ENCODE data around the gene ANKRD23. TPM values are rescaled to one million over a fixed set of nuclear protein-coding genes. Genes with fewer than 3 reads are reported as not detected.

Gene ANKRD23
- total RNA-seq, 1 donor from 2014 or later = 5.7 TPM

- Mint-ChIP-seq H3K36me3 (ENCODE audit: unreplicated experiment) (no peaks in the 10 kb centered on the region), H3K27me3 (ENCODE audit: unreplicated experiment) (peaks cover 18% of the 10 kb centered on the region), H3K4me3 (ENCODE audit: unreplicated experiment) (peak overlapping the region; percentile 89), H3K9me3 (ENCODE audit: unreplicated experiment) (peaks cover 19% of the 10 kb centered on the region), H3K4me1 (ENCODE audit: low read depth, unreplicated experiment) (peaks cover 46% of the 10 kb centered on the region), H3K27ac (ENCODE audit: unreplicated experiment) (peak overlapping the region; percentile 41)
- no peak for DNase-seq
- no peak for TF ChIP-seq CTCF (IDR thresholded peaks at IDR 0.05; ENCODE audit: partially characterized antibody, unreplicated experiment)
These were observed 28.3 kb downstream of the ANKRD23 start for GRCh38 chr2:96815326-96816126.

- Mint-ChIP-seq H3K27me3 (ENCODE audit: unreplicated experiment) (peaks cover 21% of the 10 kb centered on the region), H3K36me3 (ENCODE audit: unreplicated experiment) (no peaks in the 10 kb centered on the region), H3K27ac (ENCODE audit: unreplicated experiment) (no peak overlapping the region), H3K4me1 (ENCODE audit: low read depth, unreplicated experiment) (peaks cover 41% of the 10 kb centered on the region), H3K4me3 (ENCODE audit: unreplicated experiment) (no peak overlapping the region), H3K9me3 (ENCODE audit: unreplicated experiment) (peaks cover 19% of the 10 kb centered on the region)
- no peak for TF ChIP-seq CTCF (IDR thresholded peaks at IDR 0.05; ENCODE audit: partially characterized antibody, unreplicated experiment)
- no peak for DNase-seq
These were observed 30.2 kb downstream of the ANKRD23 start for GRCh38 chr2:96813656-96814055.

- Mint-ChIP-seq H3K36me3 (ENCODE audit: unreplicated experiment) (no peaks in the 10 kb centered on the region), H3K27ac (ENCODE audit: unreplicated experiment) (peak overlapping the region; percentile 74), H3K4me1 (ENCODE audit: low read depth, unreplicated experiment) (peaks cover 34% of the 10 kb centered on the region), H3K27me3 (ENCODE audit: unreplicated experiment) (peaks cover 19% of the 10 kb centered on the region), H3K9me3 (ENCODE audit: unreplicated experiment) (peaks cover 15% of the 10 kb centered on the region), H3K4me3 (ENCODE audit: unreplicated experiment) (peak overlapping the region; percentile 55)
- peak; percentile 52 for DNase-seq
- no peak for TF ChIP-seq CTCF (IDR thresholded peaks at IDR 0.05; ENCODE audit: partially characterized antibody, unreplicated experiment)
These were observed 31.9 kb downstream of the ANKRD23 start for GRCh38 chr2:96811917-96812316.

GRCh38 chr2:96810783-96811192, 33.0 kb downstream of the ANKRD23 start:
- peak overlapping the region; percentile 65 for H3K27ac Mint-ChIP-seq (ENCODE audit: unreplicated experiment)
- no peak for DNase-seq
- no peak overlapping the region for H3K4me3 Mint-ChIP-seq (ENCODE audit: unreplicated experiment)
- peaks cover 34% of the 10 kb centered on the region for H3K4me1 Mint-ChIP-seq (ENCODE audit: low read depth, unreplicated experiment)
- H3K36me3 Mint-ChIP-seq (ENCODE audit: unreplicated experiment) = no peaks in the 10 kb centered on the region
- no peak for TF ChIP-seq CTCF (IDR thresholded peaks at IDR 0.05; ENCODE audit: partially characterized antibody, unreplicated experiment)
- peaks cover 19% of the 10 kb centered on the region for H3K27me3 Mint-ChIP-seq (ENCODE audit: unreplicated experiment)
- H3K9me3 Mint-ChIP-seq (ENCODE audit: unreplicated experiment) = peaks cover 15% of the 10 kb centered on the region
